HG02938 (cell line): Measurements from ENCODE around the gene KRTAP27-1.

Experiments used
- ATAC-seq: cut with Tn5 transposase; IDR thresholded peaks from one replicate; pipeline ENCODE4 v1.9.1; 2021; ENCODE audit warnings: mild to moderate bottlenecking, moderate library complexity; ENCODE audit not compliant: unreplicated experiment

Gene KRTAP27-1

GRCh38 chr21:30289215-30289614 lies 48.3 kb downstream of the KRTAP27-1 start, which contains the start of gene KRTAP25-1:
Gene KRTAP25-1 (minus strand): TSS chr21:30289514. CDS start chr21:30289490, 24 bp downstream.
- ATAC-seq, result no peak
